GM23338 (cell line): ENCODE measurements around the gene TBC1D21. TPM values are rescaled to one million over a fixed set of nuclear protein-coding genes. Genes with fewer than 3 reads are reported as not detected.

Source experiments
- CTCF ChIP-seq, 2 experiments: fragments of 200-600 bp in 1 of 2; sonication (generic) in 1 of 2; conservative IDR thresholded peaks; 2 replicates each; pipeline versions ENCODE4 v1.5.1 to v1.6.1; 2016 to 2017; ENCODE audit warnings: antibody characterized with exemption in 2 of 2, low read depth in 2 of 2, mild to moderate bottlenecking in 2 of 2, moderate library complexity in 1 of 2
- EZH2 ChIP-seq: fragments of 200-600 bp; sonication (generic); IDR thresholded peaks from one replicate; pipeline ENCODE4 v1.8.0; 2017; ENCODE audit warnings: antibody characterized with exemption, mild to moderate bottlenecking, low read depth; ENCODE audit not compliant: unreplicated experiment
- POLR2AphosphoS5 ChIP-seq: IDR thresholded peaks from 2 replicates; pipeline ENCODE4 v1.6.1; 2016; ENCODE audit warnings: antibody characterized with exemption, low read depth
- REST ChIP-seq: IDR thresholded peaks from one replicate; pipeline ENCODE4 v1.6.1; 2018; ENCODE audit warnings: antibody characterized with exemption; ENCODE audit not compliant: unreplicated experiment
- STAT1 ChIP-seq: IDR thresholded peaks from one replicate; pipeline ENCODE4 v1.6.1; 2016; ENCODE audit warnings: antibody characterized with exemption; ENCODE audit not compliant: unreplicated experiment
- ZNF462 ChIP-seq: fragments of 250-450 bp; sonication (Bioruptor Pico); IDR thresholded peaks from 2 replicates; pipeline ENCODE4 v1.5.0; 2020; ENCODE audit warnings: mild to moderate bottlenecking, moderate library complexity
- polyA plus RNA-seq: library from polyadenylated mRNA; unstranded; fragments of >200 nt; fragmentation: Nextera tagmentation; extraction: Ambion mirVana; gene quantifications from 2 replicates; pipeline ENCODE4 v1.2.1, GENCODE V29; 2016
- total RNA-seq: library from RNA; depleted of rRNA; stranded (reverse); fragments of >200 nt; shearing (Covaris generic); gene quantifications from 2 replicates; pipeline ENCODE4 v1.2.3, GENCODE V29; 2014

The TBC1D21 gene
- total and polyA plus RNA-seq, 2 experiments from 2014 or later: not detected

DNA sequence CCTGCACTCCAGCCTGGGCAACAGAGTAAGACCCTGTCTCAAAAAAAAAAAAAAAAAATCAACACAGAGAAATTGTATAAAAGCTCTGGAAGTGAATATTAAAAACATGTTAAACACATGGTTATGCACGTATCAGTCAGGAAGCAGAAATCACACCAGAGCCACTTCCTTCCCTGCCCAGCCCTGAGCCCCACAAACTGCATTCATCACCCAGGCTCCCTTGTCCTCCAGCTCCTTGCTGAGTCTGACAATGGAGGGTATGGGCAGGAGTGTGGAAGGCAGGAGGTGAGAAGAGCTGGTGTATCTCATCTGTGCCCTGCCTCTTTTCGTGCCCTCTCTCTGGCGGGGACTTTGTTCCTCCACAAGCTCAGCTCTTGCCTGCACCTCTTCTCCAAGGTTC lies 40.8 kb downstream of the TBC1D21 start (continued):
- TF ChIP-seq ZNF462: no peak
- TF ChIP-seq REST: no peak
- no peak for TF ChIP-seq POLR2AphosphoS5
- no peak for TF ChIP-seq EZH2
- TF ChIP-seq CTCF (conservative IDR thresholded peaks at IDR 0.05; ENCODE audit: low read depth in 2 of 2): no peak
- no peak for TF ChIP-seq STAT1
